Measurements from ENCODE around the gene DRC7. TPM values are rescaled to one million over a fixed set of nuclear protein-coding genes. Genes with fewer than 3 reads are reported as not detected.

Gene DRC7
- total RNA-seq, 1 experiment from 2014 or later = not detected

DNA sequence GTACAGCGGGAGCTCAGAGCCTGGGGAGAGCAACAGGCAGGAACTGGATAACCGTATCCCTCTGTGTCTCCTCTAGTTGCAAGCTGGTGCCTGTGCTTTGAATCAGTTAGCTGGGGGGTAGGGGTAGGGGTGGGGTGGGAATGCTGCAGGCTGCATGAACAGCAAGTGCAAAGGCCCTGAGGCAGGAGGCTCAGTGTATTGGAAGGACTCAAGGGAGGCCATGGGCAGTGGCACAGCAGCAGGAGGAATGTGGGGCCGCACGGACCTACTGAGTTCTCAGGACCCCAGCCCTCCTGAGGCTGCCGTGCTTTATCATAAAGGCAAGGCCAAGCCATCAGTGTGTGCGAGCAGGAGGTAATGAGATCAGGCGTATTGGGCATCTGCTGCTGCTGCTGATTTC, 44.2 kb downstream of the DRC7 start:
- no peaks in the 10 kb centered on the region for H3K27me3 ChIP-seq (ENCODE audit: low read length)
- no peaks in the 10 kb centered on the region for H4K20me1 ChIP-seq (ENCODE audit: low read length)
- no TSS peak for BruUV-seq (replicated peaks)
- H3K9ac ChIP-seq (ENCODE audit: low read length) = no peak overlapping the region
- no peaks in the 10 kb centered on the region for H3K9me2 ChIP-seq (replicated peaks; ENCODE audit: low read length)
- H3F3A ChIP-seq (ENCODE audit: low read length, unreplicated experiment) = no peaks in the 10 kb centered on the region
- no peaks in the 10 kb centered on the region for H3K9me3 ChIP-seq (ENCODE audit: low read length)
- ATAC-seq = no peak
- peaks cover 15% of the 10 kb centered on the region; the same call in 1 of the 2 replicates for H3K79me2 ChIP-seq (ENCODE audit: low read length)
- ChIA-PET POLR2A (ENCODE audit: unreplicated experiment) (no interaction called here), CTCF (no interaction called here)
- H3K36me3 ChIP-seq (ENCODE audit: low read depth, low read length) = no peaks in the 10 kb centered on the region
- no peak overlapping the region for H3K4me3 ChIP-seq (ENCODE audit: low read length)
- H2AFZ ChIP-seq (ENCODE audit: low read length) = no peak overlapping the region
- no peak for TF ChIP-seq EZH2phosphoT487 (IDR thresholded peaks at IDR 0.05; ENCODE audit: borderline replicate concordance, low read length)
- TF ChIP-seq EZH2 (IDR thresholded peaks at IDR 0.05; ENCODE audit: low read length, unreplicated experiment) = no peak
- TF ChIP-seq, protein P1, sequence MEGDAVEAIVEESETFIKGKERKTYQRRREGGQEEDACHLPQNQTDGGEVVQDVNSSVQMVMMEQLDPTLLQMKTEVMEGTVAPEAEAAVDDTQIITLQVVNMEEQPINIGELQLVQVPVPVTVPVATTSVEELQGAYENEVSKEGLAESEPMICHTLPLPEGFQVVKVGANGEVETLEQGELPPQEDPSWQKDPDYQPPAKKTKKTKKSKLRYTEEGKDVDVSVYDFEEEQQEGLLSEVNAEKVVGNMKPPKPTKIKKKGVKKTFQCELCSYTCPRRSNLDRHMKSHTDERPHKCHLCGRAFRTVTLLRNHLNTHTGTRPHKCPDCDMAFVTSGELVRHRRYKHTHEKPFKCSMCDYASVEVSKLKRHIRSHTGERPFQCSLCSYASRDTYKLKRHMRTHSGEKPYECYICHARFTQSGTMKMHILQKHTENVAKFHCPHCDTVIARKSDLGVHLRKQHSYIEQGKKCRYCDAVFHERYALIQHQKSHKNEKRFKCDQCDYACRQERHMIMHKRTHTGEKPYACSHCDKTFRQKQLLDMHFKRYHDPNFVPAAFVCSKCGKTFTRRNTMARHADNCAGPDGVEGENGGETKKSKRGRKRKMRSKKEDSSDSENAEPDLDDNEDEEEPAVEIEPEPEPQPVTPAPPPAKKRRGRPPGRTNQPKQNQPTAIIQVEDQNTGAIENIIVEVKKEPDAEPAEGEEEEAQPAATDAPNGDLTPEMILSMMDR (conservative IDR thresholded peaks at IDR 0.05; ENCODE audit: low read depth, low read length) = no peak
- H3K4me2 ChIP-seq (ENCODE audit: low read length) = no peak overlapping the region
- intact Hi-C loops (cut with micrococcal nuclease) = no loop called here
- no peak overlapping the region for H3K27ac ChIP-seq (ENCODE audit: low read length)
- H3K4me1 ChIP-seq (ENCODE audit: insufficient read depth, low read length) = peaks cover 14% of the 10 kb centered on the region
- DNase-seq = no peak

DNA sequence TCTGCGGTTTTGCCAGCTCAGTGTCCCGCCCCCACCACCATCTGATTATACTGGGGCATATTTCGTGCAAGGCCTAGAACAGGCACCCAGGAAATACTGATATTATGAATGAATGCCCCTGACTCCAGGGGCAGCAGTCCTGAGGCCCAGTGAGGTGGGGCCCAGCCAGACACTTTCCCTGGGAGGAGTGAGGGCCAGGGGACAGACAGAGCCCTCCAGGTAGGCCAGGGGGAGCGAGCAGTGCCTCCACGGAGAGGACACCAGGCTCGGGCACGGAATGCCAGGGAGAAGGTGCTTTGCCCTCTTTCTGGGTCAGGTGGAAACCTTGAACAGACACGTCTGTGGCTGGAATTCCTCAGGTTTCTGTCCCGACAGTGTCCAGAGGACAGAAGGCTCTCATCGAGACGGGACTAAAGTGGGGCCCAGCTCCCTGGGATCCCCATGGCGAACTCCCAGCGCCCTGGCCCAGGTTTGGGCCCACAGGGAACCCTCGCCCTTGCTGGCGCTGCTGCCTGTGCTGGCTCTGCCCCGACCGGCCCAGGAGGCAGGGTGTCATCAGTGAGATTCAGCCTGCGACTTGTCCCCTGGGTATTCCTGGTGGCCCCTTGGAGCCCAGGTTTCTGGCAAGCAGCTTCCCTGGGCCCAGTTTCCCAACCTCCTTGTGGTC, 45.3 kb downstream of the DRC7 start:
- no peak overlapping the region for H3K4me2 ChIP-seq (ENCODE audit: low read length)
- intact Hi-C loops (cut with micrococcal nuclease) = no loop called here
- TF ChIP-seq EZH2phosphoT487 (IDR thresholded peaks at IDR 0.05; ENCODE audit: borderline replicate concordance, low read length) = no peak
- TF ChIP-seq, protein P1 (conservative IDR thresholded peaks at IDR 0.05; ENCODE audit: low read depth, low read length) = no peak
- TF ChIP-seq EZH2 (IDR thresholded peaks at IDR 0.05; ENCODE audit: low read length, unreplicated experiment) = no peak
- ChIA-PET POLR2A (ENCODE audit: unreplicated experiment) (no interaction called here), CTCF (no interaction called here)
- no peak overlapping the region for H3K9ac ChIP-seq (ENCODE audit: low read length)
- H4K20me1 ChIP-seq (ENCODE audit: low read length) = no peaks in the 10 kb centered on the region
- no peak overlapping the region for H3K4me3 ChIP-seq (ENCODE audit: low read length)
- no peaks in the 10 kb centered on the region for H3K36me3 ChIP-seq (ENCODE audit: low read depth, low read length)
- peaks cover 12% of the 10 kb centered on the region; the same call in 1 of the 2 replicates for H3K79me2 ChIP-seq (ENCODE audit: low read length)
- H3K9me3 ChIP-seq (ENCODE audit: low read length) = no peaks in the 10 kb centered on the region
- ATAC-seq = no peak
- no peak for DNase-seq
- no TSS peak for BruUV-seq (replicated peaks)
- no peaks in the 10 kb centered on the region for H3F3A ChIP-seq (ENCODE audit: low read length, unreplicated experiment)
- H2AFZ ChIP-seq (ENCODE audit: low read length) = no peak overlapping the region
- H3K4me1 ChIP-seq (ENCODE audit: insufficient read depth, low read length) = peaks cover 8% of the 10 kb centered on the region
- no peak overlapping the region for H3K27ac ChIP-seq (ENCODE audit: low read length)
- no peaks in the 10 kb centered on the region for H3K27me3 ChIP-seq (ENCODE audit: low read length)
- no peaks in the 10 kb centered on the region for H3K9me2 ChIP-seq (replicated peaks; ENCODE audit: low read length)

DNA sequence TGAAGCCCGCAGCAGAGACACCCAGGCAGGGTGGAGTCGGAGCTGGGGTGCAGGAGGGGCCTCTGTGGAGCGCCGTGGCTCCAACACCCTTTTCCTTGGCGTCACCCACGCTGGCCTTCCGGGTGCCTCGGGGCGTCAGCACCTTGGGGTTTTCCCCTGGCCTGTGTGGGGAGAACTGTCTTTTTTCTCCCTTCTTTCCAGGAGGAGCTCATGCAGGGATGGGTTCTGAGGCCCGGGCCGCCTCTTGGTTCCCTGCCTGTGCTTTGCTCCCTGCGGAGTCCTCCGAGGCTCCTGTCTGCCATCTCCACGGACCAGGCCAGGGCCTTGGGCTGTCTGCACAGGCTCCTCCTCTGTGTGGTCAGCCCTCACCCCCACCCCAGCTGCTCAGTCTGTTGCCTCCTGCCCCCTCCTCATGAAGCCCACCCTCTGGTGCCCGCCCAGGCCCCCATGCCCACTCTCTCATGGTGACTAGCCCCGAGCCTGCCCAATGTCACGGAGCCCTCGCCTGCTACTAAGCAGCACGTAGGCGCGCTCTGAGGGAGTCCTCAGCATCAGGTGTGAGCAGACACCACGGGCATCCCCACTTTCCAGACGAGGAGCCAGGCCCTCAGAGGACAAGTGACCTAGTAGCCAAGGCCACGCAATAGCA, 45.9 kb downstream of the DRC7 start:
- peaks cover 12% of the 10 kb centered on the region; the same call in 1 of the 2 replicates for H3K79me2 ChIP-seq (ENCODE audit: low read length)
- intact Hi-C loops (cut with micrococcal nuclease) = no loop called here
- no peak overlapping the region for H3K4me3 ChIP-seq (ENCODE audit: low read length)
- no peak overlapping the region for H2AFZ ChIP-seq (ENCODE audit: low read length)
- H3F3A ChIP-seq (ENCODE audit: low read length, unreplicated experiment) = no peaks in the 10 kb centered on the region
- H3K9me3 ChIP-seq (ENCODE audit: low read length) = no peaks in the 10 kb centered on the region
- DNase-seq (no peak), ATAC-seq (no peak)
- POLR2A ChIA-PET (ENCODE audit: unreplicated experiment) = no interaction called here
- BruUV-seq (replicated peaks) = no TSS peak
- no peaks in the 10 kb centered on the region for H3K9me2 ChIP-seq (replicated peaks; ENCODE audit: low read length)
- H3K9ac ChIP-seq (ENCODE audit: low read length) = no peak overlapping the region
- H3K4me1 ChIP-seq (ENCODE audit: insufficient read depth, low read length) = peaks cover 7% of the 10 kb centered on the region
- CTCF ChIA-PET = no interaction called here
- no peaks in the 10 kb centered on the region for H3K36me3 ChIP-seq (ENCODE audit: low read depth, low read length)
- no peaks in the 10 kb centered on the region for H3K27me3 ChIP-seq (ENCODE audit: low read length)
- H3K27ac ChIP-seq (ENCODE audit: low read length) = no peak overlapping the region
- no peak overlapping the region for H3K4me2 ChIP-seq (ENCODE audit: low read length)
- TF ChIP-seq EZH2 (IDR thresholded peaks at IDR 0.05; ENCODE audit: low read length, unreplicated experiment) = no peak
- TF ChIP-seq, protein P1 (conservative IDR thresholded peaks at IDR 0.05; ENCODE audit: low read depth, low read length) = no peak
- H4K20me1 ChIP-seq (ENCODE audit: low read length) = no peaks in the 10 kb centered on the region

All from PC-3 (cell line).